ENCODE data around the gene ENTR1.
"Not testable (repeated sequence)": the region's sequence is repeated elsewhere in the genome, so short reads cannot be mapped to it uniquely, and the experiment has no call there.

ENTR1 gene

GRCh38 chr9:136416914-136417313, 6.5 kb upstream of the ENTR1 start:
- Mint-ChIP-seq H3K36me3 (ENCODE audit: low read depth) (peaks cover 32% of the 10 kb centered on the region), H3K4me3 (no peak overlapping the region), H3K27ac (no peak overlapping the region), H3K9me3 (no peaks in the 10 kb centered on the region), H3K4me1 (ENCODE audit: low read depth) (peaks cover 11% of the 10 kb centered on the region), H3K27me3 (ENCODE audit: low read depth) (no peaks in the 10 kb centered on the region)

DNA sequence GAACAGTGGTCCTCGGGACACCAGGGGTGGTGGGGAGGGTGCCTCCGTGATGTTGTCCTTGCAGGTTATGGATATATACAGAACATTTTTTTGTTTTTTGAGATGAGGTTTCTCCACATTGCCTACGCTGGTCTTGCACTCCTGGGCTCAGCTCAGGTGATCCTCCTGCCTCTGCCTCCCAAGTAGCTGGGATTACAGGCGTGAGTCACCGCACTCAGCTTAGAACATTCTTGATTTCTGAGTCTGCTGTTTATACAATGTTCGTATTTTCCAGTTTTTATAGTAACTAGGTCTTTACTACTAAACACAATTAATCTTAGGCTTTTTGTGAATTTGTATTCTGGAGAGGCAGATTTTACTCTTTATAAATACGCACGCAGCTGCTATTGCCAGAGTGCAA, 6.0 kb upstream of the ENTR1 start:
- Mint-ChIP-seq H3K36me3 (ENCODE audit: low read depth) (peaks cover 33% of the 10 kb centered on the region), H3K9me3 (no peaks in the 10 kb centered on the region), H3K27ac (no peak overlapping the region), H3K4me1 (ENCODE audit: low read depth) (peaks cover 14% of the 10 kb centered on the region), H3K4me3 (no peak overlapping the region), H3K27me3 (ENCODE audit: low read depth) (no peaks in the 10 kb centered on the region)

GRCh38 chr9:136412962-136413361, 2.5 kb upstream of the ENTR1 start:
- H3K27ac Mint-ChIP-seq: no peak overlapping the region
- peaks cover 4% of the 10 kb centered on the region for H3K27me3 Mint-ChIP-seq (ENCODE audit: low read depth)
- peaks cover 35% of the 10 kb centered on the region for H3K4me1 Mint-ChIP-seq (ENCODE audit: low read depth)
- H3K4me3 Mint-ChIP-seq: no peak overlapping the region
- peaks cover 40% of the 10 kb centered on the region for H3K36me3 Mint-ChIP-seq (ENCODE audit: low read depth)
- H3K9me3 Mint-ChIP-seq: no peaks in the 10 kb centered on the region

DNA sequence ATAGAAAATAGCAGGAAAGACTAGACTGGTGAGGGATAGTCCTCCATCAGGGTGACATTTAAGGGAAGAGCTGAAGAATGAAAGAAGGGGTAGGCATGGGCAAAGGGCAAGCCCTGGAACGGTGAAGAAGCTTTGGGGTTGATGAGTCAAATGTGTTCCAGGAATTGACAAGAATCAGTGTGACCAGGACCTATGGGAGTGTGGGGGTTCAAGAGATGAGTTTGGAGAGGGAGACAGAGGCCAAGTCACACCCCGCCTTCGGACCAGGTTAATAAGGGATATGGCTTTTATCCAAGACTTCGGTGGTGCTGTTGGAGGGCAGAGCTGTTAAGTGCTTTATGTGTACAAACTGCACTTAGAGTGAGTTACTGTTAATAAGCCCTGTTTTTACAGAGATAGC, 964 bp upstream of the ENTR1 start:
- Mint-ChIP-seq H3K27ac (peak overlapping the region; percentile 84), H3K36me3 (ENCODE audit: low read depth) (peaks cover 42% of the 10 kb centered on the region), H3K27me3 (ENCODE audit: low read depth) (peaks cover 4% of the 10 kb centered on the region), H3K4me3 (peak overlapping the region; percentile 94), H3K4me1 (ENCODE audit: low read depth) (peaks cover 38% of the 10 kb centered on the region), H3K9me3 (no peaks in the 10 kb centered on the region)

DNA sequence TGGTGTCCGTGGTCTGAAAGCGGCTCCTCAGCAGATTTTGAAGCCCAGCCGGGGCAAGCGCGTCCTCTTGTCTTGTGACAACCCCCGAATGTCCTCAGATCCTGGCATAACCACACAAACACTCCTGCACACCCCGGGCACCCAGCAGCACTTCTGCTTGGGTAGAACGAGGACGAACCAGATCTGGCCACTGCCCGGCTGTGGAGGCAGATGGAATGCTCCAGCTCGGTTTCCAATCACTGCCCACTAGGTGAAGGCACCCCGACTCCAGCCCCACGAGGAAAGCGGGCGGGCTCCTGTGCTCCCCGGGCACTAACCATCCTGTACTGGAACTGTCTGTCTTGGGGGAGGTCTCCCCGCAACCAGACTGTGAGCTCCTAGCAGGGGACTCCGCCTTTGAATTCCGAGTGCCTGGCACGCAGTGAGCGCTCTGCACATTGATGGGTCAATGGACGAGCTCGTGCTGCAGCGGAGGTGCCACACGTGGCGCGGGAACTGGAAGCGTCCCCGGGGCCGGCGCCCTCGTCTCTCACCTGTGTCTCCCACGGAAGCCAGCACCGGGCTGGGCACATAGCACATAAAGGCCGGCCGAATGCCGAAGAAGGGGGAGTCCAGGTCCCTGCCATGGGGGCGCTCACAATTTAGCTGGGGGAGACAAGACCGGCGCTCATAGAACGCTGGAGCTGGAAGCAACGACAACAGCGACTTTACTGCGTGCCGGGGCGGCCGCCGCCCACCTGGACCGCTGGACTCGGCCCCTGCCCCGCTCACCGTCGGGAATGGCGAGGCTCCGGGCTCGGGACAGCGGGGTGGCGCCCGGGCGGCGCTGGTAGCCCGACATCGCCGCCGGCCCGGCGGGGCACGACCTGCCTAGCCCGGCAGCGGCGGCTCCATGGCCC, 608 bp downstream of the ENTR1 start:
- peaks cover 43% of the 10 kb centered on the region for H3K4me1 Mint-ChIP-seq (ENCODE audit: low read depth)
- H3K36me3 Mint-ChIP-seq (ENCODE audit: low read depth): peaks cover 47% of the 10 kb centered on the region

DNA sequence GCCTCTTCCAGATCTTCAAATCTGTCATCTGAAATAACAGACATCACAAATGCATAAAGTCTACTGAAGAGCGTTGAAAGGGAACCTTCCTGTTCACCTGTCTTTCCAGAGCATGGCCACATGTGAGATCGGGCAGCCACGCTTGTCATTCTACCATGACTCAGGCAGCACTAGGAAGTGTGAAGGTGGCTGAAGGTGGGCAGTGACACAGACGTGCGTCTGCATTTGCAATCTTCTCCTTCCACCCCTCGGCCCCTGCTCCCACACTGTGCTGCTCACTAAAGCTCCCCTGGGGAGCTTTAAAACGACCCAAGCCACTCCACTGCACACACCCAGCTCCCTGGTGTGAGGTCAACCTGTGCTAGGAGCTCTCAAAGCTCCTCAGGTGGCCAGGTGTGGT, 2.5 kb downstream of the ENTR1 start:
- Mint-ChIP-seq H3K36me3 (ENCODE audit: low read depth) (peaks cover 42% of the 10 kb centered on the region), H3K27ac (no peak overlapping the region), H3K27me3 (ENCODE audit: low read depth) (peaks cover 4% of the 10 kb centered on the region), H3K9me3 (no peaks in the 10 kb centered on the region), H3K4me1 (ENCODE audit: low read depth) (peaks cover 52% of the 10 kb centered on the region), H3K4me3 (no peak overlapping the region)

More for the DNA sequence above, 608 bp downstream of the ENTR1 start:
- H3K27ac Mint-ChIP-seq: peak overlapping the region; percentile 85
- peaks cover 4% of the 10 kb centered on the region for H3K27me3 Mint-ChIP-seq (ENCODE audit: low read depth)
- peak overlapping the region; percentile 88 for H3K4me3 Mint-ChIP-seq
- H3K9me3 Mint-ChIP-seq: no peaks in the 10 kb centered on the region

- H3K27me3 Mint-ChIP-seq (ENCODE audit: low read depth); H3K4me3 Mint-ChIP-seq; H3K9me3 Mint-ChIP-seq; H3K27ac Mint-ChIP-seq: not testable (repeated sequence)
- Mint-ChIP-seq H3K36me3 (ENCODE audit: low read depth) (peaks cover 39% of the 10 kb centered on the region), H3K4me1 (ENCODE audit: low read depth) (peaks cover 53% of the 10 kb centered on the region)
These were observed 3.4 kb downstream of the ENTR1 start for GRCh38 chr9:136407061-136407460.

DNA sequence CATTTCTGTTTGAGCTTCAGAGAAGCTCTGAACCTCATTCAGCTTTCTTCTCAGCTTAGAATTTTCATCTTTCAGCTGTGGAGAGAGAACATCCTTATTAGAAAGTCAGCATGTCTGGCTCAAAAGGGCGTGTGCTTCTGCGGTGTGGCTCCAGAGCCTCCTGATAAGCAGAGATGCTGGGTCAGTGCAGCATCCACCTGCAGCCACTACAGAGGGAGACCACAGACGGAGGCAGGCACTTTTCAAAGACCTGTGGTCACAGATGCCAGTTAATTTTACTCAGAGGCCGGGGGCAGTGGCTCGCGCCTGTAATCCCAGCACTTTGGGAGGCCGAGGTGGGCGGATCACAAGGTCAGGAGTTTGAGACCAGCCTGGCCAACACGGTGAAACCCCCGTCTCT, 4.5 kb downstream of the ENTR1 start:
- Mint-ChIP-seq H3K36me3 (ENCODE audit: low read depth) (peaks cover 36% of the 10 kb centered on the region), H3K4me1 (ENCODE audit: low read depth) (peaks cover 46% of the 10 kb centered on the region)
- not testable (repeated sequence) for H3K27me3 Mint-ChIP-seq (ENCODE audit: low read depth); H3K27ac Mint-ChIP-seq; H3K9me3 Mint-ChIP-seq; H3K4me3 Mint-ChIP-seq

DNA sequence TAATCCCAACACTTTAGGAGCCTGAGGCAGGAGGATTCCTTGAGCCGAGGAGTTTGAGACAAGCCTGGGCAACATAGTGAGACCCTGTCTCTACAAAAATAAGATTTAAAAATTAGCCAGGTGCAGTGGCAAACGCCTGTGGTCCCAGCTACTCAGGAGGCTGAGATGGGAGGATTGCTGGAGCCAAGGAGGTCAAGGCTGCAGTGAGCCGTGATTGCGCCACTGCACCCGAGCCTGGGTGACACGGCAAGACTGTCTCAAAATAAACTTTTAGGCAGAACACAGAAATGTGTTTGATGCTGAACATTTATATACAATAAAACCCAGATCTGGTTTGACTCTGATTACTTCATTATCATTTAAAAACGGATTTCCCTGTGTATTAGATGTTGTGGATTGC, 4.9 kb downstream of the ENTR1 start:
- Mint-ChIP-seq H3K4me3 (no peak overlapping the region), H3K27me3 (ENCODE audit: low read depth) (peaks cover 4% of the 10 kb centered on the region), H3K9me3 (no peaks in the 10 kb centered on the region), H3K4me1 (ENCODE audit: low read depth) (peaks cover 47% of the 10 kb centered on the region), H3K36me3 (ENCODE audit: low read depth) (peaks cover 36% of the 10 kb centered on the region), H3K27ac (no peak overlapping the region)

GRCh38 chr9:136404801-136405136, 5.6 kb downstream of the ENTR1 start:
- peak overlapping the region; percentile 65 for H3K4me3 Mint-ChIP-seq
- H3K4me1 Mint-ChIP-seq (ENCODE audit: low read depth): peaks cover 46% of the 10 kb centered on the region
- peak overlapping the region; percentile 62 for H3K27ac Mint-ChIP-seq
- peaks cover 4% of the 10 kb centered on the region for H3K27me3 Mint-ChIP-seq (ENCODE audit: low read depth)
- no peaks in the 10 kb centered on the region for H3K9me3 Mint-ChIP-seq
- H3K36me3 Mint-ChIP-seq (ENCODE audit: low read depth): peaks cover 36% of the 10 kb centered on the region

DNA sequence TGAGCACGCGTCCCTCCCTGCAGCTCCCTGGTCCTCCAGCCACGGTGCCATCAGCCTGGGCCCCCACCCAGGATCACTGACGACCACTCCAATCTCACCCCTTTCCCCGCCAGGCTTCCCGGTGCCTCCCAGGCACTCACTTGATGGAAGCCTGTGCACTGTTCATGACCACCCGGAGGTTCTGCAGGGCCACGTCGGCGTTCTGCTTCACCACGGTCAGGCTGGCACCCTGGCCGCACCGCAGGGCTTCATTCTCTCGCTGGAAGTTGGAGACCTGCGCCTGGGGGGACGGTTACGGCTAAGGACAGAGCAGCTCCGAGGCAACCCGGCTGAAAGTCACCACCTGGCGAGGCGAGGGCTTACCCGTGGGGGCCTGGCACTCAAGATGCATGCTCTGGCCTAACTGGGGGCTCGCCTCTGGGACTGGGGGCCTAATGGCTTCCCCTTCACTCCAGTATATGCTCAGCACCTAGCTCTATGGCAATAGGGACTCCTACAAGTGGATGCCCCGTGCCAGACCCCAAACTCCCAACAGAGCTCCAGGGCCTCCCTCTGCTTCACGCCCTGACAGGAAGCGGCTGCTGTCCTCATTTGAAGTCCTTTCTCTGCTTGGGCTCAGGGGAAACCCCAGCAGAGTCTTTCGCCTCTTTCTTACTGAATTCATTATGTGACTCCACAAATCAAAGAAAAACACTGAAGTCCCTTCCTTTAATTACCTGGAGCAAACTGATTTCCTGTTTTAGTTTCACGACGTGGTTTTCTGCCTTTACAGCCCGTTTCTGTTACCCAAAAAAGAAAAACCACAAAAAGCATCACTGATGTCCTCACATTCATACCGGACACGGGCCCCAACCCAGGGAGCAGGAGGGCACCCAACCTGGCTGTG, 6.3 kb downstream of the ENTR1 start:
- Mint-ChIP-seq H3K9me3 (no peaks in the 10 kb centered on the region), H3K27ac (peak overlapping the region; percentile 79), H3K36me3 (ENCODE audit: low read depth) (peaks cover 37% of the 10 kb centered on the region), H3K4me3 (peak overlapping the region; percentile 65), H3K4me1 (ENCODE audit: low read depth) (peaks cover 42% of the 10 kb centered on the region), H3K27me3 (ENCODE audit: low read depth) (peaks cover 4% of the 10 kb centered on the region)

DNA sequence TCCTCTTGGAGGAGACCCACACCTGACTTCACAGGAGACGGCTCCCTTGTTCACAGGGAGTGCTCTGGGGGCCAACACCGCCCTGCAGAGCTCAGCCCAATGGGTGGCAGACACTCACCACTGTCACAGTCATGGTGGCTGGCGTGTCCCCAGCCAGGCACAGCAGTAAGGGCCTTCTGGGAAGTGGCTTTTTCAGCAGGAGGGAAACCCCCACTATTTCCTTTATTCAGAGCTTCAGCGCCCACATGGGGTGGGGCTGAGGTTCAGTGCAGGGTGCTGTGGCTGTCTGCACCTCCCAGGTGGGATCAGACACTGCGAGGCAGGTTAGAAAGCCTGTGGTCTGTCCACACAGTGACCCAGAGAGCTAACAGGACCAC, 6.9 kb downstream of the ENTR1 start:
- H3K4me1 Mint-ChIP-seq (ENCODE audit: low read depth): peaks cover 42% of the 10 kb centered on the region

GRCh38 chr9:136402067-136402466, 8.3 kb downstream of the ENTR1 start:
- H3K27ac Mint-ChIP-seq: peak overlapping the region; percentile 7
- H3K9me3 Mint-ChIP-seq: no peaks in the 10 kb centered on the region
- H3K36me3 Mint-ChIP-seq (ENCODE audit: low read depth): peaks cover 31% of the 10 kb centered on the region
- peaks cover 38% of the 10 kb centered on the region for H3K4me1 Mint-ChIP-seq (ENCODE audit: low read depth)
- H3K4me3 Mint-ChIP-seq: no peak overlapping the region
- H3K27me3 Mint-ChIP-seq (ENCODE audit: low read depth): no peaks in the 10 kb centered on the region

More for the DNA sequence above, 6.9 kb downstream of the ENTR1 start:
- Mint-ChIP-seq H3K36me3 (ENCODE audit: low read depth) (peaks cover 34% of the 10 kb centered on the region), H3K4me3 (peak overlapping the region; percentile 65), H3K27ac (peak overlapping the region; percentile 79), H3K9me3 (no peaks in the 10 kb centered on the region), H3K27me3 (ENCODE audit: low read depth) (no peaks in the 10 kb centered on the region)

GRCh38 chr9:136401173-136401922, 9.1 kb downstream of the ENTR1 start:
- Mint-ChIP-seq H3K9me3 (no peaks in the 10 kb centered on the region), H3K27ac (peak overlapping the region; percentile 24), H3K4me3 (peak overlapping the region; percentile 14), H3K36me3 (ENCODE audit: low read depth) (peaks cover 29% of the 10 kb centered on the region), H3K4me1 (ENCODE audit: low read depth) (peaks cover 38% of the 10 kb centered on the region), H3K27me3 (ENCODE audit: low read depth) (no peaks in the 10 kb centered on the region)

All from T-helper 1 cell treated with Interleukin-12 subunit alpha and Interleukin-12 subunit beta and Interleukin-4 antibody, amounts not matched to agents 30 μg/mL and 1 μg/mL, for 36 hours (primary cell).